H9 (cell line): ENCODE measurements around the gene ULK1. TPM values are rescaled to one million over a fixed set of nuclear protein-coding genes. Genes with fewer than 3 reads are reported as not detected.
"Not testable (repeated sequence)": the region's sequence is repeated elsewhere in the genome, so short reads cannot be mapped to it uniquely, and the experiment has no call there.

Source experiments
- DNase-seq: peaks from one replicate; pipeline ENCODE4 v3.0.0-alpha.2; 2017
- H2AFZ ChIP-seq: one replicate; pipeline ENCODE4 v1.6.1; 2013; ENCODE audit warnings: mild to moderate bottlenecking, low read length, control low read depth, moderate library complexity
- H2AK5ac ChIP-seq: 2 replicates; pipeline ENCODE4 v1.6.1; 2013; ENCODE audit warnings: low read length, control low read depth, mixed read lengths; ENCODE audit not compliant: insufficient read length
- H2BK120ac ChIP-seq: one replicate; pipeline ENCODE4 v1.6.1; 2013; ENCODE audit warnings: low read depth, mild to moderate bottlenecking, low read length, control low read depth, inconsistent platforms; ENCODE audit not compliant: poor library complexity, severe bottlenecking
- H2BK12ac ChIP-seq: 2 replicates; pipeline ENCODE4 v1.6.1; 2013; ENCODE audit warnings: low read length, control low read depth, mixed read lengths, low read depth; ENCODE audit not compliant: insufficient read length
- H2BK15ac ChIP-seq: 2 replicates; pipeline ENCODE4 v1.6.1; 2013; ENCODE audit warnings: low read depth, low read length, control low read depth
- H2BK20ac ChIP-seq: one replicate; pipeline ENCODE4 v1.6.1; 2013; ENCODE audit warnings: low read depth, mild to moderate bottlenecking, low read length, control low read depth, inconsistent platforms; ENCODE audit not compliant: poor library complexity, severe bottlenecking
- H2BK5ac ChIP-seq: 2 replicates; pipeline ENCODE4 v1.6.1; 2013; ENCODE audit warnings: low read length, control low read depth, mixed read lengths; ENCODE audit not compliant: insufficient read length
- H3K14ac ChIP-seq: 2 replicates; pipeline ENCODE4 v1.6.1; 2013; ENCODE audit warnings: low read length, control low read depth; ENCODE audit not compliant: insufficient read depth
- H3K18ac ChIP-seq: 2 replicates; pipeline ENCODE4 v1.6.1; 2013; ENCODE audit warnings: low read depth, mild to moderate bottlenecking, mixed read lengths, low read length, control low read depth; ENCODE audit not compliant: insufficient read length
- H3K23ac ChIP-seq: 2 replicates; pipeline ENCODE4 v1.6.1; 2013; ENCODE audit warnings: low read length, control low read depth, mixed read lengths, low read depth; ENCODE audit not compliant: insufficient read length
- H3K23me2 ChIP-seq: 2 replicates; pipeline ENCODE4 v1.6.1; 2013; ENCODE audit warnings: low read depth, mild to moderate bottlenecking, mixed read lengths, low read length, control low read depth; ENCODE audit not compliant: insufficient read length, poor library complexity, severe bottlenecking
- H3K27ac ChIP-seq: 2 replicates; pipeline ENCODE4 v1.5.1; 2013; ENCODE audit warnings: low read length, control low read depth, mixed read lengths, low read depth; ENCODE audit not compliant: insufficient read length
- H3K27me3 ChIP-seq: 2 replicates; pipeline ENCODE4 v1.6.1; 2013; ENCODE audit warnings: low read length, control low read depth, inconsistent platforms; ENCODE audit not compliant: insufficient read depth
- H3K4ac ChIP-seq: 2 replicates; pipeline ENCODE4 v1.6.1; 2013; ENCODE audit warnings: low read depth, mild to moderate bottlenecking, control low read depth, inconsistent platforms, low read length, moderate library complexity
- H3K4me1 ChIP-seq: 2 replicates; pipeline ENCODE4 v1.6.1; 2013; ENCODE audit warnings: low read length, control low read depth, inconsistent platforms; ENCODE audit not compliant: insufficient read depth
- H3K4me2 ChIP-seq: 2 replicates; pipeline ENCODE4 v1.6.1; 2013; ENCODE audit warnings: low read length, control low read depth, mixed read lengths; ENCODE audit not compliant: insufficient read length, insufficient read depth
- H3K56ac ChIP-seq: 2 replicates; pipeline ENCODE4 v1.6.1; 2013; ENCODE audit warnings: low read depth, mild to moderate bottlenecking, mixed read lengths, low read length, control low read depth; ENCODE audit not compliant: insufficient read length
- H3K79me1 ChIP-seq: 2 replicates; pipeline ENCODE4 v1.6.1; 2013; ENCODE audit warnings: low read depth, mild to moderate bottlenecking, moderate library complexity, low read length, control low read depth, inconsistent platforms; ENCODE audit not compliant: insufficient read depth, poor library complexity, severe bottlenecking
- H3K79me2 ChIP-seq: 2 replicates; pipeline ENCODE4 v1.6.1; 2013; ENCODE audit warnings: low read length, control low read depth, inconsistent platforms; ENCODE audit not compliant: insufficient read depth
- H3K9ac ChIP-seq: 2 replicates; pipeline ENCODE4 v1.6.1; 2013; ENCODE audit warnings: low read length, control low read depth, mixed read lengths; ENCODE audit not compliant: insufficient read length; ENCODE audit errors: extremely low read depth
- H3K9me3 ChIP-seq: one replicate; pipeline ENCODE4 v1.6.1; 2013; ENCODE audit warnings: low read depth, low read length, inconsistent platforms; ENCODE audit not compliant: control insufficient read depth
- H3T11ph ChIP-seq: one replicate; pipeline ENCODE4 v1.6.1; 2013; ENCODE audit warnings: mild to moderate bottlenecking, low read length, control low read depth, inconsistent platforms
- H4K20me1 ChIP-seq: one replicate; pipeline ENCODE4 v1.6.1; 2013; ENCODE audit not compliant: control insufficient read depth, insufficient read length, insufficient read depth
- H4K5ac ChIP-seq: 2 replicates; pipeline ENCODE4 v1.6.1; 2013; ENCODE audit warnings: low read depth, mild to moderate bottlenecking, mixed read lengths, low read length, control low read depth; ENCODE audit not compliant: insufficient read length
- H4K8ac ChIP-seq: replicated peaks from 2 replicates; pipeline ENCODE4 v1.6.1; 2013; ENCODE audit warnings: low read length, control low read depth, mixed read lengths, low read depth; ENCODE audit not compliant: insufficient read length
- H4K91ac ChIP-seq: 2 replicates; pipeline ENCODE4 v1.6.1; 2013; ENCODE audit warnings: low read depth, mild to moderate bottlenecking, moderate library complexity, mixed read lengths, low read length, control low read depth; ENCODE audit not compliant: insufficient read length
- H3K27ac Mint-ChIP-seq, 3 experiments: 2 replicates in 2 of 3; 3 replicates in 1 of 3; pipeline ENCODE4 v1.8.0; 2020 to 2021; ENCODE audit warnings: mixed read lengths in 3 of 3, mild to moderate bottlenecking in 1 of 3, moderate library complexity in 1 of 3
- H3K27me3 Mint-ChIP-seq: 2 replicates; pipeline ENCODE4 v1.8.0; 2021; ENCODE audit warnings: low read depth, mild to moderate bottlenecking, moderate library complexity, mixed read lengths
- H3K36me3 Mint-ChIP-seq, 3 experiments: 2 replicates in 2 of 3; 3 replicates in 1 of 3; pipeline ENCODE4 v1.8.0; 2020 to 2021; ENCODE audit warnings: low read depth in 3 of 3, mixed read lengths in 3 of 3; ENCODE audit not compliant: insufficient read depth in 1 of 3
- H3K4me1 Mint-ChIP-seq, 2 experiments: 2 replicates each; pipeline ENCODE4 v1.8.0; 2020; ENCODE audit warnings: mixed read lengths in 2 of 2
- H3K4me3 Mint-ChIP-seq, 2 experiments: 2 replicates in 1 of 2; 3 replicates in 1 of 2; pipeline ENCODE4 v1.8.0; 2020 to 2021; ENCODE audit warnings: mild to moderate bottlenecking in 2 of 2, mixed read lengths in 2 of 2, moderate library complexity in 1 of 2
- H3K9me3 Mint-ChIP-seq, 2 experiments: 2 replicates in 1 of 2; 3 replicates in 1 of 2; pipeline ENCODE4 v1.8.0; 2020; ENCODE audit warnings: mild to moderate bottlenecking in 2 of 2, mixed read lengths in 2 of 2, moderate library complexity in 1 of 2
- WGBS: extraction: QIAGEN DNeasy Blood & Tissue Kit; methylation state at CpG from one replicate; pipeline ENCODE4 v1.1.7; 2013; ENCODE audit warnings: missing lambda C conversion rate, low lambda C conversion rate, mixed read lengths; ENCODE audit not compliant: insufficient read length; ENCODE audit errors: extremely low coverage; 5-methylcytosine and 5-hydroxymethylcytosine counted together
- total RNA-seq: library from RNA; stranded (reverse); gene quantifications from 2 replicates; pipeline ENCODE4 v1.2.1, GENCODE V29; 2021
- TF ChIP-seq, protein P1 (sequence below): fragments of 200-600 bp; sonication (generic); conservative IDR thresholded peaks from 3 replicates; pipeline ENCODE4 v1.8.0; 2021; ENCODE audit warnings: antibody characterized with exemption, mild to moderate bottlenecking

Gene ULK1
- total RNA-seq, 1 experiment from 2014 or later, result 57.2 TPM

DNA sequence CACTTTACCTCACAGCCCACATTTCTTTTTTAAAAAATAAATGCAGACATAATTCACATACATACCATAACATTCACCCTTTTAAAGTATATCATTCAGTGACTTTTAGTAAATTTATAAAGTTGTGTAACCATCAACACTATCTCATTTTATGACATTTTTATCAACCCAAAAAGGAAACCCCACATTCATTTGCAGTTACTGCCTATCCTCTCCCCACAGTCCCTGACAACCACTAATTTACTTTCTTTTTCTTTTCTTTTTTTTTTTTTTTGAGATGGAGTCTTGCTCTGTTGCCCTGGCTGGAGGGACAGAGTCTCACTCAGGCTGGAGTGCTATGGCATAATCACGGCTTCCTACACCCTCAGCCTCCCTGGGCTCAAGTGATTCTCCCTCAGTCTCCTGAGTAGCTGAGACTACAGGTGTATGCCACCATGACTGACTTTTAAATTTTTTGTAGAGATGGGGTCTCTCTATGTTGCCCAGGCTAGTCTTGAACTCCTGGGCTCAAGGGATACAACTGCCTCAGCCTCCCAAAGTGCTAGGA lies 53.8 kb downstream of the ULK1 start:
- no peak overlapping the region; a peak in 1 of 7 replicates for H3K27ac Mint-ChIP-seq
- no peak overlapping the region for H2AFZ ChIP-seq
- no peak overlapping the region for H3K4me3 Mint-ChIP-seq
- no peak overlapping the region for H3K4ac ChIP-seq
- no peak overlapping the region for H4K5ac ChIP-seq
- no peaks in the 10 kb centered on the region for H3K27me3 ChIP-seq
- TF ChIP-seq, protein P1, sequence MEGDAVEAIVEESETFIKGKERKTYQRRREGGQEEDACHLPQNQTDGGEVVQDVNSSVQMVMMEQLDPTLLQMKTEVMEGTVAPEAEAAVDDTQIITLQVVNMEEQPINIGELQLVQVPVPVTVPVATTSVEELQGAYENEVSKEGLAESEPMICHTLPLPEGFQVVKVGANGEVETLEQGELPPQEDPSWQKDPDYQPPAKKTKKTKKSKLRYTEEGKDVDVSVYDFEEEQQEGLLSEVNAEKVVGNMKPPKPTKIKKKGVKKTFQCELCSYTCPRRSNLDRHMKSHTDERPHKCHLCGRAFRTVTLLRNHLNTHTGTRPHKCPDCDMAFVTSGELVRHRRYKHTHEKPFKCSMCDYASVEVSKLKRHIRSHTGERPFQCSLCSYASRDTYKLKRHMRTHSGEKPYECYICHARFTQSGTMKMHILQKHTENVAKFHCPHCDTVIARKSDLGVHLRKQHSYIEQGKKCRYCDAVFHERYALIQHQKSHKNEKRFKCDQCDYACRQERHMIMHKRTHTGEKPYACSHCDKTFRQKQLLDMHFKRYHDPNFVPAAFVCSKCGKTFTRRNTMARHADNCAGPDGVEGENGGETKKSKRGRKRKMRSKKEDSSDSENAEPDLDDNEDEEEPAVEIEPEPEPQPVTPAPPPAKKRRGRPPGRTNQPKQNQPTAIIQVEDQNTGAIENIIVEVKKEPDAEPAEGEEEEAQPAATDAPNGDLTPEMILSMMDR, result no peak
- no peak overlapping the region for H2BK5ac ChIP-seq
- peaks cover 4% of the 10 kb centered on the region; the same call in 1 of the 2 replicates for H3K4me1 ChIP-seq
- no peaks in the 10 kb centered on the region for H3K9me3 Mint-ChIP-seq
- H2BK15ac ChIP-seq, result no peak overlapping the region
- H3T11ph ChIP-seq, result no peak overlapping the region
- no peak overlapping the region for H4K8ac ChIP-seq
- peaks cover 2% of the 10 kb centered on the region for H3K27me3 Mint-ChIP-seq
- H3K18ac ChIP-seq, result no peak overlapping the region
- H3K4me2 ChIP-seq, result no peak overlapping the region
- H2BK20ac ChIP-seq, result no peak overlapping the region
- peaks cover 12 to 32% (median 22%) of the 10 kb centered on the region in 3 experiments; a peak in 6 of 7 replicates for H3K36me3 Mint-ChIP-seq
- no peak overlapping the region for H4K91ac ChIP-seq
- no peak overlapping the region for H3K9ac ChIP-seq
- WGBS, result no CpG with 5 or more reads among the region's 1 CpG
- no peak overlapping the region for H3K27ac ChIP-seq
- peaks cover 9% of the 10 kb centered on the region; the same call in 1 of the 2 replicates for H3K79me2 ChIP-seq
- no peak overlapping the region for H2AK5ac ChIP-seq
- no peak overlapping the region for H2BK120ac ChIP-seq
- H4K20me1 ChIP-seq, result no peaks in the 10 kb centered on the region
- no peaks in the 10 kb centered on the region for H3K9me3 ChIP-seq
- DNase-seq, result peak; percentile 16
- H3K56ac ChIP-seq, result no peak overlapping the region
- no peaks in the 10 kb centered on the region for H3K23me2 ChIP-seq
- H2BK12ac ChIP-seq, result no peak overlapping the region
- no peak overlapping the region for H3K14ac ChIP-seq
- H3K79me1 ChIP-seq, result peaks cover 11% of the 10 kb centered on the region
- H3K23ac ChIP-seq, result no peak overlapping the region
- peaks cover 3 to 8% of the 10 kb centered on the region in 2 experiments for H3K4me1 Mint-ChIP-seq

DNA sequence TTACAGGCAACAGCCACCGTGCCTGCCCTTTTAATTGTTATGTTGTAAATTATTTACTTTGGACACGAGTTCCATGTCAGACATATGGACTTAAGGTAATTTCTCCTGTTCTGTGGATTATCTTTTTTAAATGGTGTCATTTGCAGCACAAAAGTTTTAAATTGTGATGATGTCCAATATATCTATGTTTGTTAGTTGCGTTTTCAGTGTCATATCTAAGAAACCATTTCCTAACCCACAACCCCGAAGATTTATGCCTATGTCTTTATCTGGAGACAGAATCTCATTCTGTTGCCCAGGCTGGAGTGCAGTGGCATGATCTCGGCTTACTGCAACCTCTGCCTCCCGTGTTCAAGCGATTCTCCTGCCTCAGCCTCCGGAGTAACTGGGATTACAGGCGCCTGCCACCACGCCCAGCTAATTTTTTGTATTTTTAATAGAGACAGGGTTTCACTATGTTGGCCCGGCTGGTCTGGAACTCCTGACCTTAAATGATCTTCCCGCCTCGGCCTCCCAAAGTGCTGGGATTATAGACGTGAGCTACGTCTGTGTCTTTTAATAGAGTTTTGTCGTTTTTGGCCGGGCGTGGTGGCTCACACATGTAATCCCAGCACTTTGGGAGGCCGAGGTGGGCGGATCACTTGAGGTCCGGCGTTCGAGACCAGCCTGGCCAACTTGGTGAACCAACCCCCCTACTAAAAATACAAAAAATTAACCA lies 54.5 kb downstream of the ULK1 start:
- H3K27ac ChIP-seq, H2AFZ ChIP-seq, H3K4ac ChIP-seq, H4K20me1 ChIP-seq, H2BK5ac ChIP-seq, H3K27me3 ChIP-seq, H4K91ac ChIP-seq, H2BK12ac ChIP-seq, H3K4me1 ChIP-seq, H4K5ac ChIP-seq, H3K4me1 Mint-ChIP-seq, H3K9ac ChIP-seq, H3K27ac Mint-ChIP-seq, H2AK5ac ChIP-seq, H3T11ph ChIP-seq, H4K8ac ChIP-seq, H3K14ac ChIP-seq, H2BK15ac ChIP-seq, H3K27me3 Mint-ChIP-seq, H2BK120ac ChIP-seq, H3K23ac ChIP-seq, H3K23me2 ChIP-seq, H3K56ac ChIP-seq, DNase-seq, H3K9me3 ChIP-seq, H3K18ac ChIP-seq, H3K9me3 Mint-ChIP-seq, H2BK20ac ChIP-seq: not testable (repeated sequence)
- H3K4me3 Mint-ChIP-seq, result peak overlapping the region; percentile 56 to 75
- peaks cover 11% of the 10 kb centered on the region; the same call in 1 of the 2 replicates for H3K79me2 ChIP-seq
- H3K4me2 ChIP-seq, result peak overlapping the region; percentile 41
- WGBS, result no CpG with 5 or more reads among the region's 23 CpGs
- peaks cover 11% of the 10 kb centered on the region for H3K79me1 ChIP-seq
- peaks cover 7 to 26% (median 17%) of the 10 kb centered on the region in 3 experiments; a peak in 6 of 7 replicates for H3K36me3 Mint-ChIP-seq
